GM18526 (cell line): ENCODE measurements around the gene RGS8.

Experiments used
- POLR2A ChIP-seq: IDR thresholded peaks from 3 replicates; pipeline ENCODE4 v1.6.1; 2011; ENCODE audit not compliant: insufficient read length; ENCODE audit errors: extremely low read depth

RGS8 gene

DNA sequence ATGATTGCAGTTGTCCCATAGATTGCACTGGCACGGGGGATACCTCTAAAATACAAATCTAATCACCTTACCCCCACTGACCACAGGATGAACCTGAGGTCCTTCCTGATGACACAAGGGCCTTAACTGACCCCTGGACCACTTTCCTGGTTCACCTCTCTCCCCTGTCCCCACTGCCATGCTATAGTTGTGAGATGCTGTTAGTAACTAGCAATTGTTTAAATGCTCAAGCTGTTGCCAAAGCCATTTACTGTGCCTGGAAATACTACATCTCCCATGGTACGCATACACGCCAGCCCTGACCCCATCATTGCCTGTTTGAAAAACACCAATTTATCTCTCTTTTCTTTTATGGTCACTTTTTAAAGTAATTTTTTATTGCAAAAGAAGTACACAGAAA is 29.1 kb upstream of the RGS8 start:
- no peak for TF ChIP-seq POLR2A

DNA sequence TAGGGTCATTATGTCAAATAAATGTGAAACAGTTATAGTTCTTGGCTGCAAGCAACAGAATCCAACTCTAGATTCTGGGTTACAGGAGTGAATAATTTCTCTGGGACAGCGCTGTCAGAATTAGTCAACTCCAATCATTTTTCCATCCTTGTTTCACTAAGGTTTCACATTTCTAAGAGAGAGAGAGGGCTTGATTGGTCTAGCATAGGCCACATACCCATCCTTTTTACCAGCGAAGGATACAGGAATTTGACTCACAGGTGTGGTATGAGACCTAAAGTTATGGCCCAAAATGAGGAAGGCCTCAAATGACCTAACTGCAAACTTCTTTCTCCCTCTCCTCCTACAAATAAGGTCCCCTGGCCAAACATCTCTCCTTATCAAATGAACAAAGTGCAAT is 25.5 kb upstream of the RGS8 start:
- no peak for TF ChIP-seq POLR2A

DNA sequence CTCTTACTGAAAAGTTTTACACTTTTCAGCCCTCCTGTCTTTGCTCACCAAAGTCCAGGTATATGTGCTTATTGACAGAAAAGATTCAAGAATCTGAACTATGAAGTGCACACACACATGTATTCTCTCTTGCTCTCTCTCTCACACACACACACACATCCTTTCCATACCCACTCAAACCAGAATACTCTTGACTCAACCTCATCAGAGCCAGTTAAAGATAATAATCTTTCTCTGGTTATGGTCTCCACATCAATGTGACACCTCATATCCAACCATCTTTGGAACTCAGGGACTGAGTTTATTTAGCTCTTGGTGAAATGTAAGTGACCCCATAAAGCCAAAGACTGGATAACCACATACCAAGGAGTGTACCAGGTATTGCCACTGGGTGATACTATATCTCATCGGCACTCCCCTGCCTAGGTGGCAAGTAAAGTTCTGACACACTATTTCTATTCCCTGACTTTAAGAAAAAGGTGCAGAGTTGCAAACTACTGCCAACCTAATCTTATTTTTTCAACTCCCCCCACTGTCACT is 24.9 kb upstream of the RGS8 start:
- TF ChIP-seq POLR2A = no peak

DNA sequence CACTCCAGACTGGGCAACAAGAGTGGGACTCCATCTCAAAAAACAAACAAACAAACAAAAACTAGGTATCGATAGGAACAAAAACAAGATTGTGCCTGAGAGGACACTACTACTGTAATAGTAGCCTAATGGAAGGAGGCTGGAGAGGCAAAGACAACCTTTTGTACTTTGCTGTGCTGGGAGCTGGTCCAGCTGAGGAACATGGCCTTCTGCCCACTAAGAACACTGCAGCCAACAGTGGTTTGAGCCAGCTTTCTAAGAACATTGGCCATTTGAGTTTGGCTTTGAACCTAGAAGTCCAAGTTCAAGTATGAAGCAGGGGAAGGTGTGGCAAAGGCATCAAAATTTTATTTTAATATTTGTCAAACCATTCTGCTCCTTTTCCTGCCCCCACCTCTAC is 22.7 kb upstream of the RGS8 start:
- TF ChIP-seq POLR2A = no peak

DNA sequence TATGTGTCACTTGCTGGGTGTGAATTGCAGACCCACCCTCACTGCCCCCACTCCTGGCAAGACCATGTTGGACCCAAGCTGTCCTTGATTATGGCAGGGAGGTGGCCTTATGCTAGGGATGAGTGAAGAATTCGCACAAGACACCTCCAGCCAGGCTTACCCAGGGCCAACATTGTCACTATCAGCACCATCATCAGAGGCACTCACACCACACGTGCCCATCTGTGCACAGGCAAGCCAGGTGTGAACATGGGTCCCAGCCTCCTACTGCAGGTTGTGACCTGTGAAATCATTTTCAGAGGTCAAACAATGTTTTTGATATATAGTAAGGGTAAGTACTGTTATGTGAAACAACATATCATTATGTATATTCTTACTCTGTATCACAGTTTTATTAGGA is 20.3 kb upstream of the RGS8 start:
- no peak for TF ChIP-seq POLR2A

DNA sequence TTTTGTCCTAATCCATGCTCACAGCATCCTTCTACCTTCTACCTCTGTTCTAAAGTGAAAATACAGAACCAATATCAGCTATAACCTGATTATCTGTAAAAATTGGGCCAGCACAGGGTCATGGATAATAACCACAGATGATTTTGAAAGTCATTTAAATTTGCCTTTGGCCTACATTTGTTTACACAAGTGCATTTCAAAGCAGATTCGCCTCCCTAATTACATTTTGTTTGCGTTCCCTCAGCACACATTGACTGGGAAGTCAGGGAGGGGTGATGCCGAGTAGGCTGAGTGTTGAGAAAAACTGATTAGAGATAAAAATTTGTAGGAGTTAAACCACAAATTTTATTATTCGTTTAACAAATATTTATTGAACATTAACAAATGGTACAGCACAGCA is 19.2 kb upstream of the RGS8 start:
- no peak for TF ChIP-seq POLR2A

DNA sequence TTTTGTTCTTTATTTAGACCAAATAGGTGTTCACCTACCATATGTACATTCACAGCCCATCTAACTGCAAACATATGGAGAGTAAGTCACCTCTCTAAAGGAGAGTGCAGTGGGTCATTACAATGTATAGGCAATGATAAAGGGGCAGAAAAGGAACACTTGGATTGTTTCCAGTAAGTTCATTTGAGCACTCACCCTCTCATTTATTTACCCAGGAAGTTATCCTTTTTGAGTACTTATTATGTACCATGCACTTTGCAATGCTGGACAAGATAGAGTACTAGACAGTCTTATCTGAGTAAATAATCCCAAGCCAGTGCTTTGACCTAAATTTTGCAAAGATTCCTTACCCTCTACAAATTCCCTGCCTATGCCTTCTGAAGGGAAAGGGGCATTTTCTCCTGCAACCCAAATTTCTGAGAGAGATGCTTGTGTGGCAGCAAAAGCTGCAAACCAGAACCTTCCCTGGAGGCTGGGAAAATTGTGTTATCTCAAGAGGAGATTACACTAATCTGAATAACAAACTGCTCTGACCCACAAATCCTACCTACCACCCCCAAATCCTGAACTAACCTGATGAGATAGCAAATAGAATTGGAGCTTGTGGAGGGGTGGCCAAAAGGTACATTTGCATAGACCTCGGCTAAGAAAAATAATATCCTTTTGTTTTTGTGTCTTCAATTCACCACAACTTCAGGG is 18.6 kb upstream of the RGS8 start:
- no peak for TF ChIP-seq POLR2A

DNA sequence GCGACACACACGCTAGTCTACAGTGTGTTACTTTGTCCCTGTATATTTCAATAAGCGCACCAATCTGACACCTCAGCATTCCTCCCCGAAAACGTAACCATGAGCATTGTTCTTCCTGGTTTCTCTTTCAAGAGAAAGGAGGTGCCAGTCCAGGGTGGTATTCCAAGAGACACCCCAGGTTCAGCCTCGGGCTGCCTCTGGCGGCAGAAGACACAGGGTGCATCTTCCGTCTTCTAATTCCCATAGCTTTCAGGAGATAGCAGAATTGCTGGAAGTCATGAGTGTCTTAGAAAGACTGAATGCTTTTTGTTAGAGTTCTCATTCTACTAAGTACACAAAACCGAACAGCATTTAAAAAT is 15.9 kb upstream of the RGS8 start:
- TF ChIP-seq POLR2A = no peak

DNA sequence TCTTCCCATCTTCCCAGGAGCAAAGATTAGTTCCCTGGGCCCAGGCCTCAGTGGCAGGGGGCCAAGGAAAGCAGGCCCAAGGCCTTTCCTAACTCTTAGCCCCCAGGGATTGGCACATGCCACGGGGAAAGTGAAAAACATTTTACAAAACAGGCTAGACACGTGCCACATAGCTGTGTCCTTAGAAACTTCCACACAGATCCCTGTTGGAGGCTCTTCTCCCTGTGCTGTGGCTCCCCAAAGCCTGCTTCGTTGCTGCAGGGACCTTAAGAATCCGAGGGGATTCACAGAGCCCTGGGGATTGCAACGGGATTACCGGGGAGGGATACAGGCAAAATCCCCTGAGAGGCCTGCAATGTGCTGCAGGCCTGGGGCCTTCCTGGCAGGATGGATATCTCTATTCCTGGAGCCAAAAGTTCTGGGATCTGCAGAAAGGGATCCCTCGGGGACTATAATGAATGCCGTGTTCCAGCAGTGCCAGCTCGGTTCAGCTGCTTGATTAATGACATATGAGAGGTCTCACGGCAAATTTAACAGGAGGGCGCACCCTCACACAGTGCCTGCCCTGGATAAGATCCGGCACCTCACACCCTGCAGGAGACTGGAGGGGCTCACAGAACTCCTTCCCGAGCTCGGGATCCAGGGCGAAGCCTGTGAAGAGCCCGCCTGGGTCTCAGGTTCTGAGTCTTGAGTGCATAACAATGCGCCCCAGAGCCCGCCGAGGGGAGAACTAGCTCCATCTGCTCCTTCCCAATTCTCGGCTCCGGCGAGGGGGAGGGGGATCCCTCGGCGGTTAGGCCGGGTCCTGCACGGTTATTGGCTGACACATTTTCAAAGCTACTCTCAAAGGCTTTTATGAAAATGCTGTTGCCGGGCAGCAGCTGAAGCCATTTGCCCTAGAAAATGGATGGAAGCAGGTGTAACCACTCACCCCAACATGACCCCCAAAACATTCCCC is 15.3 kb upstream of the RGS8 start:
- TF ChIP-seq POLR2A = no peak

DNA sequence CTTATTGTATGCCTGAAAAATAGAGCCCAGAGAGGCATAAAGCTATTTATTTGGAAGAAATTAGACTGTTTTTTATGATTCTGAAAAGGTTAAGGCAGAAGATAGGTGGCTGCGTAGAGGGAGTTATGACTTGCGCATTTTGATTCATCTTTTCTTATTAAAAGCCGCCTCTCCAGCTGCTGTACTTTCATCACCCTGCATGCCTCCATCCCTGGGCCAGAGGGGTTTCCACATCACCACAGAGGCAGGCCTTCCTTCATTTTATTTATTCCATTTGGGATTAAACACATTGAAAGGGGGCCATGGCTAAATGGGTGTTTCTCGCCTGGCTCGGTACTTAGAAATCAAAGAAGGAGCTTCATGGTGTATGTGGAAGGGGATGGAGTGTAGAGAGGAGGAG is 14.6 kb upstream of the RGS8 start:
- no peak for TF ChIP-seq POLR2A

DNA sequence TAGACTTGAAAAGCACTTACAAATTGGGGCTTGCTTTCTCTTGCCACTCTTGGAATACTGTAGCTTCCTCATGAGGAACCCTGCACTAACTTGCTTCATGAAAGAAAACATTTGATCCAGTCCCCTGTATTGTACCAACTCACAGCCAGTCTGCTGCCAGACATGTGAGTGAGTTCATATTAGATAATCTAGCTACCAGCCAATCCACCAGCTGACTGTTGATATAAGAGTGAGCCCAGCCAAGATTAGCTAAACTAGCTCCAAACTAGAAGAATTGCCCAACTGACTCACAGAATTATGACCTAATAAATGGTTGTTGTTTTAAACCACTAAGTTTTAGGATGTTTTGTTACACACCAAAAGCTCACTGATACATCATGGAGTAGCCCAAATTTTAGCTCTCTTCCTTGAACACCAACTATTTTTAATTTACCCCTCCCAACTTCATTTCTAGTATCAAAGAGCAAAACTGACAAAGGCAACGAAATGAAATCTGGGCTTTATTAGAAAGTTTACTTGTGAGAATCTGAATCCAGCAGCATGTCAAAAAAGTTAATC is 6.6 kb upstream of the RGS8 start:
- no peak for TF ChIP-seq POLR2A

DNA sequence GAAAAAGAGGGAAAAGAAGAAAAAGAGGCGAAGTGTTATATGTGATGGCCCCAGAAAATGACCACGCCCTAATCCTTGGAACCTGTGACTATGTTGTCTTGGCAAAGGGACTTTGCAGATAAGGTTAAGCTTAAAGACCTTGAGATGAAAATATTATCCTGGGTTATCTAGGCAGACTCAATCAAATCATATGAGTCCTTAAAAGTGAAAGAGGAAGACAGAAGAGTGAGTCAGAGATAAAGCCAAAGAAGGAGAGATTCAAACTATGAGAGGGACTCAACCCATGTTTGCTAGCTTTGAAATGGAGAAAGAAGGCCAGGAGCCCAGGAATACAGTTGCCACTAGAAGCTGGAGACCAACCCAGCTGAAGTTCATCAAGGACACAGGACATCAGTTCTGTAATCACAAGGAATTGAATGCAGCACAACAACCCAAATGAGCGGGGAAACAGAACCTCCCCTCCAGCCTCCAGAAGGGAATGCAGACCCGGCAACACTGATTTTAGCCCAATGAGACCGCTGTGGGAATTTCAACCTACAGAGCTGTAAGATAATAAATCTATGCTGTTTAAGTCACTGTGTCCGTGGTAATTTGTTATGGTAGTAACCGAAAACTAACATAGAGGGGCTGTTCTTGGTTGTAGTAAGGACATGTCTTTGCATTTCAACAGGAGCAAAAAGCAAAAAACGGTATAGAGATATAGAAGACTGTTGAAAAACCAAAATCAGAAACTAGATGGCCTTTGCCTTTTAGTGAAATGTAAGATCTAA is 4.2 kb upstream of the RGS8 start:
- TF ChIP-seq POLR2A = no peak

DNA sequence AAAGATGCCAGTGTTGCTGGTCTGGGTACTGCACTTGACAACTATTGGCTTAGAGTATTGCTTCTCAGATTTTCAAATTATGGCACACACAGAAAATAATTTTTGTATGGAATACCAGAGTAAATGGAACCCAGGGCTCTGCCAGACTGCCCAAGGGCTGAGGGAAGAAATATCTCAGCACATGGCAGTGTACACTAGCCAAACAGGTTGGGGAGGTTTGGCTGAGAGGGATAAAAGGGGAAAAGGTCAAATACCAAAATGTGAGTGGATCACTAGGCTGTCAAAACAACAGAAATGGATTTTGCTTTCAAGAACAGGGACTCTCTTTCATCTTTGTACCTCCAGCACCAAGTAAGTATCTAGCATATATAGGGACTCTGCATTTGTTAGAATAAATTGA is 3.0 kb upstream of the RGS8 start:
- TF ChIP-seq POLR2A = no peak

DNA sequence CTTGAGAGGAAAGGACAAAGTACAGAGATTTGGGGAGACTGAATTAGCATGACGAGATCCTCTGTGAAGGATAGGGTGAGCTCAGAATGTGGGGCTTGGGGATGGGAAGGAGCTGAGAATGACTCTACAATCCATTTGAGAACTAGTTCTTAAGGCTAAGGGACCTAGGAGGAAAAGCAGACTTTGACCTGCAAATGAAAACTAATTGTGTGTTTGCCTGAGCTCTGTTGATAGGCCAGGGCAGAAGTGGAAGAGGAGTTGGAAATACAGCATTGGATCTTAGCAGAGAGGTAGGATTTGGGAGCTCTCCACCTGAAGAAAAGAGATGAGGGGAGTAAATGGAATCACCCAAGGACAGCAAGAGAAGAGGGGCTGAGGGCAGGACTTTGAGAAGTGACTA is 2.1 kb upstream of the RGS8 start:
- TF ChIP-seq POLR2A = no peak

DNA sequence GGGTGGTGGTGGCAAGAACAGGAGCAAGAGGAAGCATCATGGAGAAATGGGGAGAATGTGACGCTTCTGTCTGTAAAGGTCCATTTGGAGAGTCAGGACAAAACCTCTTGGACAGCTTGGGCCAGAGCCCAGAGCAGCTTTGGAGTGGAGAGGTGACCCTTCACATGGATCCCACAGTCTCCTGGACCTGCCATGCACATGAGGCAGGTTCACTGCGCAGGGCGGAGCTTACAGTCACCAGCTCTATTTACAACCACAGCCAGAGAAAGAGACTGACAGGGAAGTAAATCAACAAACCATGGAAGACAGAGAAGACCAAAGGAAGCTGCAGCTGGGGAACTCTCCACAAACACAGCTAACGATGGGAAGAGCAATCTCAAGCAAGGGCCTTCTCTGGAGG is 828 bp upstream of the RGS8 start:
- no peak for TF ChIP-seq POLR2A
